ENCODE measurements around the gene FLNC. TPM values are rescaled to one million over a fixed set of nuclear protein-coding genes. Genes with fewer than 3 reads are reported as not detected.

Gene FLNC
- total and polyA plus RNA-seq, 9 of the 15 experiments (the other 6 are each of a cell fraction or from before 2014, with no cell fraction given) = 0.90 to 155 (median 28.8) TPM

- CTCF ChIA-PET (ENCODE audit: low intra/inter-chr PET ratio) = no interaction called here
- Histone ChIP-seq H3K9ac (ENCODE audit: insufficient read depth in 1 of 2, low read depth in 2 of 2, low read length in 2 of 2) (no peak overlapping the region; a peak in 1 of 4 replicates), H3K9me1 (ENCODE audit: control insufficient read depth, insufficient read depth, low read length) (peaks cover 9% of the 10 kb centered on the region), H3K36me3 (ENCODE audit: control insufficient read depth, insufficient read depth, low read length) (peaks cover 99% of the 10 kb centered on the region), H3K27me3 (ENCODE audit: control insufficient read depth in 2 of 2, insufficient read depth in 2 of 2, low read length in 2 of 2) (no peaks in the 10 kb centered on the region), H2AFZ (ENCODE audit: low read depth, low read length) (no peak overlapping the region), H3K27ac (ENCODE audit: extremely low read depth, low read depth, low read length) (no peak overlapping the region), H3K4me1 (replicated peaks in 1 of 2; ENCODE audit: control insufficient read depth in 2 of 2, insufficient read depth in 2 of 2, low read length in 2 of 2) (peaks cover 0 to 18% of the 10 kb centered on the region in 2 experiments; a peak in 1 of 5 replicates), H3K79me2 (ENCODE audit: control insufficient read depth, insufficient read depth, low read length) (no peaks in the 10 kb centered on the region), H3K4me3 (no peak overlapping the region), H3K9me3 (replicated peaks; ENCODE audit: control insufficient read depth, insufficient read depth, low read depth, low read length) (no peaks in the 10 kb centered on the region), H4K20me1 (replicated peaks; ENCODE audit: control insufficient read depth, insufficient read depth, low read length) (peaks cover 11% of the 10 kb centered on the region; the same call in 1 of the 2 replicates), H3K4me2 (ENCODE audit: insufficient read depth, low read length) (no peak overlapping the region)
- WGBS (ENCODE audit: insufficient coverage, low coverage, missing lambda C conversion rate) = 97% methylated on average over 27 of the region's 31 CpGs
- intact Hi-C loops (cut with micrococcal nuclease) (no loop called here), in situ Hi-C loops (cut with MboI) (no loop called here)
- FAIRE-seq (no peak), DNase-seq (ENCODE audit: extremely low read depth in 1 of 4, low spot score in 3 of 4) (no peak), ATAC-seq (no peak)
- no TSS peak for BruUV-seq (replicated peaks)
- POLR2A ChIA-PET = interaction anchor here (1.0 to 5.1 kb wide), 5 partner anchors 8 to 16 kb away, joined by 3 to 47 read pairs (median 6); partner anchors contain the start of gene ATP6V1F
- TF ChIP-seq PPARD (CRISPR knock-in tag; IDR thresholded peaks at IDR 0.05) = no peak
- TF ChIP-seq POLR3A (IDR thresholded peaks at IDR 0.05; ENCODE audit: borderline replicate concordance, extremely low read depth, insufficient read depth, insufficient read length) = no peak
- no peak for TF ChIP-seq POLR2B (IDR thresholded peaks at IDR 0.05; ENCODE audit: low read depth, partially characterized antibody)
- no peak for TF ChIP-seq ATF7 (IDR thresholded peaks at IDR 0.05)
- TF ChIP-seq ZNF263 (CRISPR knock-in tag; IDR thresholded peaks at IDR 0.05; ENCODE audit: borderline replicate concordance) = peak; percentile 74
- TF ChIP-seq HMBOX1 (IDR thresholded peaks at IDR 0.05) = no peak
- peak; percentile 89 for TF ChIP-seq RBM22 (IDR thresholded peaks at IDR 0.05; ENCODE audit: low read depth, low read length, poor library complexity, severe bottlenecking)
- 0 out of 2 replicates have a peak, but pooled peaks have one; percentile 28 for TF ChIP-seq CBFB (CRISPR knock-in tag; IDR thresholded peaks at IDR 0.05)
- TF ChIP-seq ZNF436 (CRISPR knock-in tag; IDR thresholded peaks at IDR 0.05) = no peak
- TF ChIP-seq MLX (CRISPR knock-in tag; conservative IDR thresholded peaks at IDR 0.05) = no peak
- no peak for TF ChIP-seq TCF7 (IDR thresholded peaks at IDR 0.05; ENCODE audit: borderline replicate concordance)
- TF ChIP-seq PCBP1 (IDR thresholded peaks at IDR 0.05; ENCODE audit: low read depth, low read length, poor library complexity, severe bottlenecking) = no peak
- TF ChIP-seq NR0B1 (IDR thresholded peaks at IDR 0.05; ENCODE audit: partially characterized antibody) = no peak
- no peak for TF ChIP-seq SMAD3 (CRISPR knock-in tag; conservative IDR thresholded peaks at IDR 0.05)
- no peak for TF ChIP-seq HDGF (IDR thresholded peaks at IDR 0.05)
- TF ChIP-seq SMARCB1 (IDR thresholded peaks at IDR 0.05; ENCODE audit: insufficient read length, low read depth) = no peak
- TF ChIP-seq ZNF699 (CRISPR knock-in tag; IDR thresholded peaks at IDR 0.05; ENCODE audit: insufficient replicate concordance) = no peak
- TF ChIP-seq ZNF655 (CRISPR knock-in tag; IDR thresholded peaks at IDR 0.05) = no peak
Measured at GRCh38 chr7:128848289-128849155, 18.3 kb downstream of the FLNC start.
